Measurements from ENCODE around the gene MPRIP.
"Not testable (repeated sequence)": the region's sequence is repeated elsewhere in the genome, so short reads cannot be mapped to it uniquely, and the experiment has no call there.

MPRIP gene

GRCh38 chr17:17042384-17042736 is at the start of gene MPRIP:
Gene MPRIP (plus strand): TSS chr17:17042457. CDS start chr17:17042849, 392 bp downstream.
- no peak for TF ChIP-seq CTCF (IDR thresholded peaks at IDR 0.05; ENCODE audit: control insufficient read depth, extremely low read depth, insufficient read depth)
- no peak for DNase-seq (ENCODE audit: low read depth)
- H3K4me3 ChIP-seq (ENCODE audit: low read depth, low read length), result peak within 1 kb of the TSS; percentile 97

- no peak for DNase-seq (ENCODE audit: low read depth)
- no peak overlapping the region for H3K4me3 ChIP-seq (ENCODE audit: low read depth, low read length)
- no peak for TF ChIP-seq CTCF (IDR thresholded peaks at IDR 0.05; ENCODE audit: control insufficient read depth, extremely low read depth, insufficient read depth)
Measured at GRCh38 chr17:16994631-16995030, 47.6 kb upstream of the MPRIP start.

GRCh38 chr17:16995930-16996329 is 46.3 kb upstream of the MPRIP start:
- no peak for DNase-seq (ENCODE audit: low read depth)
- TF ChIP-seq CTCF (IDR thresholded peaks at IDR 0.05; ENCODE audit: control insufficient read depth, extremely low read depth, insufficient read depth), result no peak
- H3K4me3 ChIP-seq (ENCODE audit: low read depth, low read length), result no peak overlapping the region

- DNase-seq (ENCODE audit: low read depth); H3K4me3 ChIP-seq (ENCODE audit: low read depth, low read length): not testable (repeated sequence)
Measured at GRCh38 chr17:16996726-16997125, 45.5 kb upstream of the MPRIP start.

GRCh38 chr17:16997514-16998429 is 44.5 kb upstream of the MPRIP start:
- peak; percentile 18; the same call in 1 of the 2 replicates for TF ChIP-seq CTCF (IDR thresholded peaks at IDR 0.05; ENCODE audit: control insufficient read depth, extremely low read depth, insufficient read depth)
- DNase-seq (ENCODE audit: low read depth), result no peak
- no peak overlapping the region for H3K4me3 ChIP-seq (ENCODE audit: low read depth, low read length)

GRCh38 chr17:16999931-17000625 is 42.2 kb upstream of the MPRIP start:
- H3K4me3 ChIP-seq (ENCODE audit: low read depth, low read length), result no peak overlapping the region
- no peak for DNase-seq (ENCODE audit: low read depth)
- no peak for TF ChIP-seq CTCF (IDR thresholded peaks at IDR 0.05; ENCODE audit: control insufficient read depth, extremely low read depth, insufficient read depth)

GRCh38 chr17:17001076-17001777 is 41.0 kb upstream of the MPRIP start:
- TF ChIP-seq CTCF (IDR thresholded peaks at IDR 0.05; ENCODE audit: control insufficient read depth, extremely low read depth, insufficient read depth), result no peak
- no peak for DNase-seq (ENCODE audit: low read depth)

More at GRCh38 chr17:17001076-17001777, 41.0 kb upstream of the MPRIP start:
- H3K4me3 ChIP-seq (ENCODE audit: low read depth, low read length), result no peak overlapping the region

Measured in LNCaP clone FGC (cell line).